ENCODE results near the gene PFKP.
"Not testable (repeated sequence)": the region's sequence is repeated elsewhere in the genome, so short reads cannot be mapped to it uniquely, and the experiment has no call there.

The PFKP gene

DNA sequence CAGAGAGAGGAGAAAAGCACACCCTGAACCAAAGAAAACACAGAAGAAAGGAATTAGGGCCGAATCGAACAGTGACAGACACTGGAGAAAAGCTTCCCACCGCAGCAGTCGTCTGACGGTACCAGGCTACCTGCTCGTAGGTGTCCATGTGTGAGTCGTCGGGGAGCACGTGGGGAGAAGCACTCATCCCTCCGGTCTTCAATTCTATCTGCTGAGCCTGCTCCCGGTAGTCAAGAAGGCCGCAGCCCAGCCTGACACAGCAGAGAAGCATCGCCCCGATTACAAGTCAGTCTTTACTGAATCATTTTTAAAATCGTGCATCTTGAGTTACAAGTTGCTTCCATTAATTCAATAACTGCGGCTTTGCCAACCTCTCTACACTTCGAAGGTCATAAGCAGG lies 80.7 kb downstream of the PFKP start:
- no peak overlapping the region for H3K4me3 ChIP-seq (ENCODE audit: low read depth, low read length)

DNA sequence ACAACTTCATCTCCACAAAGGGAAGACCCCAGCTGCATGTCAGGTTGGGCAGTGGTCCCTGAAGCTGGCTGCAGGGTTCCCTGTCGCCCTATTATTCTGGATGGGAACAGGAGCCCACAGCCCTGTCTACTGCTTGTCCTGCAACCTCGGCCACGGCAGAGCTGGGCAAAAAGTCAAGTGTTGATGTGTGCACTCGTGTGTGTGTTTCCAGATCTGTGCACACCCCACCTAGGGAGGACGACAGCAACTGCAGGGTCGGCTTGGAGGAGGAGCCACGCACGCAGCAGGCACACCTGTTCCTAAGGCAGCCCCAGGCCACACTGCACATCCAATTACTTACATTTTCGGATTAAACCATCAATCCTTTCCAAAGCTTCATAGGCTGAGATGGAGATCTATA lies 81.6 kb downstream of the PFKP start:
- no peak overlapping the region for H3K4me3 ChIP-seq (ENCODE audit: low read depth, low read length)

DNA sequence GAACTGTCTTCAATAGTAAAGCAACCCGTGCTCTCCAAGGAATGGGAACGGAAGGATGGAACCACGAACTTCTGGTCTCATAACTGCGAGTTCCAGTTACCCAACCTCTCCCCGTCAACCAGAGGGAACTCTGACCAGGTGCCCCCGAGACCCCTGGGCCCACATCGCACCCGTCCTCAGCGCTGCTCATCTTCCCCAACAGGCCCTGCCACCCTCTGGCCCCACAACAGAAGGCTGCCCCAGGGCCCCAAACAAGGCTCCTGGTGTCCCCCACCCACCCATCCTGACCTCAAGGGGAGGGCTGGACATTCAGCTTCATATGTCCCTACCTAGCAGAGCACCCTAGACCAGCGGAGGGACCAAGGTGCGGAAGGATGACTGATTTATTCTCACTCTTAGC lies 82.6 kb downstream of the PFKP start:
- H3K4me3 ChIP-seq (ENCODE audit: low read depth, low read length): no peak overlapping the region

DNA sequence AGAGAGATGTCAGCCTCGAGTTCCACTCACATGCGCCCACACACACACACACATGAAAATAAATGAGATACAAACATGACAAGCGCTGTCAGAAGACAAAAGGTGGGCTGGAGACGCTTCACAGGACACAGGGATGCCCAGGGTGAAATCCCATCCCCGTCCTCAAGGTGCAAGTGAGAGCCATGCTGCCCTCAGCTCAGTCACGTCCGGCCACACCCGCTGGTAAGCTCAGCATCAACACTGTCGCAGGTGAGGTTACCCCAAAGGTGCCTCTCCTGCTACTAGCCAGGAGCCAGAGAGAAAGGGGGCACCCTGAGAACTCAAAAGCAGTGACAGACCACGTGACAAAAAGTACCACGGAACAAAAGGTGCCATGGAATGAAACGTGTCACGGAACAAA lies 83.0 kb downstream of the PFKP start:
- H3K4me3 ChIP-seq (ENCODE audit: low read depth, low read length): no peak overlapping the region

DNA sequence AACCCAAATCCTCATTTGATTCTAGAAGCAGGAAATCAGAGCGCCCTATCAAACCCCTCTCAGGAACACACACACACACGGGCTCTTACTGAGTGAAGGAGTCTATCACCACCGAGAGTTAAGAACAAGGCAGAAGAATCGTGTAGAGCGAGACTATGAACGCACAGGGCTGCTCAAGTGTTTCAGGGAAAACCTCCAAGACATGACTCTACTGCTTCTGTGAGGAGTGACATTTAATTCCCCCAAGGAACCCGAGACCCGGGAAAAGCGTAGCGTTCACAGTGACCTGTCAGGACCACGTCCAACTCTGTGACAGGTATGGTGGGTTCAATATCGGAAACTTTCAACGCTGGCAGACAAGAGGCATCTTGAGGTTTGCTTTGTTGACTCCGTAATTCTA lies 83.6 kb downstream of the PFKP start:
- no peak overlapping the region for H3K4me3 ChIP-seq (ENCODE audit: low read depth, low read length)

DNA sequence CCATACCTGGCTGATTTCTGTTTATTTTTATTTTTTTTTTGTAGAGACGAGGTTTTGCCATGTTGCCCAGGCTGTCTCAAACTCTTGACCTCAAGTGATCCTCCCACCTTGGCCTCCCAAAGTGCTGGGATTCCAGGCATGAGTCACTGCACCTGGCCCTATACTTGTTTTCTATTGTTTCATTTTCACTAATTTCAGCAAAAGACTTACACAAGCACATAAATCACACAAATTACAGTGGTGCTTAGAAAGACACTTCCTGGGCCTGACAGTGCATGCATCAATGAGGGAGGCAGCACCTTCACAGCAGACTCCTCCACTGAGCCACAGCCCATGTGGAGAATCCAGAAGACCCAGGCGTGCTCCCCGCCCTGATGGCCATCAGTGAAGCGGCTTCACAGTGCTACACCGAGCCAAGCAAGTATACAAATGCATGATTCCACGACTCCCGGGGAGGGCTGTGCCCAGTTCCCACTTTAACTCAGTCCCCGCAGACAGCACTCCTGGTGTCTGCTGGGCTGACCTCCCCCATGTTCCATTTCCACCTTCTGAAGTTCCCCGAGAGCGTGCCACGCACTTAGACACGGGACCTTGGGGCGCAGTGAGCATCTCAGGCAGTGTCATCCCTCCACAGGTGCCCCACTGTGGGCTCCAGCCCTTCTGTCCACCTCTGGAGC lies 84.7 kb downstream of the PFKP start:
- no peak overlapping the region for H3K4me3 ChIP-seq (ENCODE audit: low read depth, low read length)

DNA sequence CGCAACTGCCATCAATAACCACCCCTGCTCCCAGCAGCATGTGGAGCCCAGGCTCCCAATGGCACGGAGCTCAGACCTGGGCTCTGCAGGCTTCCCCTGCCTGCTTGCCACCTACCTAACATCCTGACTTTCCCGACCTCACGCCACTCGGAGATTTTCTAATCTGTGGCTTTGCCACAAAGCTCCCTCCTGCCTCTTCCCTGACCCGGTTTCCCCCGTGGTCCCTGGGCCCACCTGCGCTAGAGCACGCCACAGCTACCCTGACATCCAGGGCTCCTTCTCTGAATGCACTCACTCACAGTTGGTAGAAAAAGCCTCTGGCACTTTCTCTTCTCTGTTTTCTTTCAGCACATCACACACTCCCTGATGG lies 85.2 kb downstream of the PFKP start:
- H3K4me3 ChIP-seq (ENCODE audit: low read depth, low read length): no peak overlapping the region

DNA sequence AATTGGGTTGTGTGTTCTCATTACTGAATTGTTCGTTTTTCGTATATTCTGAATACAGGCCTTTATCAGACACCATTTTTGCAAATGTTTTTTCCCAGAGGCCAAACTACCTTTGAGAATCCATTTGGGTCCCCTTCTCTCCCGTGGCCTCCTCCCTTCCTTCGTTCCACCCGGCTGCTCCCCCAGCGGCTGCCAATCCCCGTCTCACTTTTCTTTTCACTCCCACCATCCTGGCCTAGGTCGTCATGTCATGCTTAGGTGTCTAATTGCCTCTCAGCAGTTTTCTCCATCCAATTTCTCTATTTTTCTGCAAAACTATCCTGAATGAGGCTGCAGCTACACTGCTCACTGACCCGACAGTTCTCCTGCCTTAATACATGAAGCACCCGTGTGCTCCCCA lies 87.3 kb downstream of the PFKP start:
- no peak overlapping the region for H3K4me3 ChIP-seq (ENCODE audit: low read depth, low read length)

DNA sequence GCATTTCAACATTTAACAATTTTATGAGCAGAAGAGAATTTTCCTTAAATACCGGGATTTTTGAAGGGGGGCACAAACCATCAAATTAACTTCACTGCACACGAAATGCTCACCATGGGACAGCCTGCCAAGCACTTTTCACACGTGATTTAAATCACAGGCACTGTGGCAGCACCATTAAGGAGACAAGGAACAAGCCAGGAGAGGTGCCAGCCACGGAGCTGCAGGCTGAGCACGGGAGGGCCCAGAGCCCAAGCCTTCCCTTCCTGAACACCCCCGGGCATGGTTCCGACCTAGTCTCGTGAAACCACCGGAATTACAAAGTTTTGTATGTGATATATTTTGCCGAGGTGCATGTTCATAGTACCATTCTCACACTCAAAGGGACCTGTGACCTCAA lies 91.8 kb downstream of the PFKP start:
- H3K4me3 ChIP-seq (ENCODE audit: low read depth, low read length): no peak overlapping the region

DNA sequence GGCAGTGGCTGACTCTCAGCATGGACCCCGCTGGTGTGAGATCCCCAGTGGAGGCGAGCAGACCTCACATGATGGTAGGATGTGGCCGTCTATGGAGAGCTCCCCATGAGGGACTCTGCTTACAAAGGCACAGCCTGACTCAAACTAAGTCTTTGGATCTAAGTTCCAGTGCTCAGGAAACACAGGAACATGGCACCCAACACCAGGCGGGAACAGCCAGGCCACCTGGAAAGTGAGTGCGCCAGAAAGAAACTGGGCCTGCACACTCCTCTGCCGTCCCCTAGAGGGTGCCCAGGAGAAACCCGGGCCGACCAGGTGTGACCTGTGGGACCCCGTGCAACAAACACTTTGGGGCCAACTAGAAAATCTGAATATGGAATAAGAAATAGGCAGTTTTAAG lies 95.2 kb downstream of the PFKP start:
- H3K4me3 ChIP-seq (ENCODE audit: low read depth, low read length): no peak overlapping the region

DNA sequence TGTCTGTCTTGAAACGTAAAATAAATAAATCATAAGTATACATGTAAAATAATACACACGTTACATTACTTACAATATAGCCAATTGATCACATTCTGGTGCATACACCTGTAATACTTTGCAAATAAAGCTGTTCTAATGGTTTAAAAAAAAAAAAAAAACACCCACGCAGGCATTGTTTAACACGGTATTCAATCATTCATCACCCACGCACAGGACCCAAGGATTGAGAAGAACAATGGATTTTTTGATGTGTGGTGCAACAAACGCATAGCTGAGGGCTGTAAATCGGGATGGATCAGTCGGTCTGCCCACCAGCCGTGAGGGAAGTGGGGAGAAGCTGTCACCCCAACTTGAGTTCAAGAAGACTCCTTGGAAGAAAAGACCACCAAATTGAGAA lies 96.5 kb downstream of the PFKP start:
- H3K4me3 ChIP-seq (ENCODE audit: low read depth, low read length): no peak overlapping the region

DNA sequence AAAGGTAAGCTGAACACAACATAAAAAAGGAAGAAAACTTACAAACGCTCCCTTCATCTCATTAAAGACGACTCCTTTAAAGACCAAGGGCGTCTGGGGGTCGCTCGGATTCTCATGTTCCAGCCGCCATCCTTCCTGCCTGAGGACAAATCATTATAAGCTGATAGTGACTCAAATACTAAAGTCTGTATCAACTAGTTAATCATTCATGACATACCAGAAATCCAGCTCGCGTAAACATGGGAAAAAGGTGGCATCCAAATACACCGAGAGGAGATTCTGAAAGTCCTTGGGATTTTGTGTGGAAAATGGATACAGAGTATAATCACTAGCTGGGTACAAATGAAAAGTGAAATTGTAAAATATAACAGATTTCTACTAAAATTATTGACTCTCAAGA lies 97.8 kb downstream of the PFKP start:
- no peak overlapping the region for H3K4me3 ChIP-seq (ENCODE audit: low read depth, low read length)

DNA sequence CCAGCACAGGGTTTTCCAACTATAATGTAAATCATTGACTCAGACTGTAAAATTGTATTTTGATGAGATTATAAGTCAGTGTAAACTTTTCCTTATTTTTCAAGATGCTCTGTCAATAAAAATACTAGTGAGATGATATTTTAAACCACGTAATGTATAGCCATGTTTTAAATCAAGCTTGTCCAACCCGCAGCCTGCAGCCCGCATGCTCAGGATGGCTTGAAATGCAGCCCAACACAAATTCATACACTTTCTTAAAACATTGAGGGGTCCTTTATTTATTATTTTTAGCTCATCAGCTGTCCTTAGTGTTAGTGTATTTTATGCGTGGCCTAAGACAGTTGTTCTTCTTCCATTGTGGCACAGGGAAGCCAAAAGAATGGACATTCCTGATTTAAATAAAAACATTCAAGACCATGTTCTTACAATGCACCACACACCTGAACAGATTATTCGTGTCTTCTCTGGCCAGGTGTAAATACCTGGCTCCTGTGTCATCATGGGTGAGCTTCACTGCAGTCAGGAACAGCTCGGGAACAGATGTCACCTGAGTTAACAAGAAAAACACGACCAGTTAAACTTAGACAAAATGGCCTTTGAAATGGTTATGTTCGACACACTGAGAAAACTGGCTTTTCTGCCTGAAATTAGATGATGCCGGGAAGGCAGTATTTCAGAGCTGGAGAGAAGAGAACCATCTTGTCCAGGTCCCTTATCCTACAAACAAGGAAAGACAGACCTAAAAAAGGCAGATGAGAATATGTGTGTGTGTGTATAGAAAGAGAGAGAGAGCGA lies 99.3 kb downstream of the PFKP start:
- H3K4me3 ChIP-seq (ENCODE audit: low read depth, low read length): no peak overlapping the region

DNA sequence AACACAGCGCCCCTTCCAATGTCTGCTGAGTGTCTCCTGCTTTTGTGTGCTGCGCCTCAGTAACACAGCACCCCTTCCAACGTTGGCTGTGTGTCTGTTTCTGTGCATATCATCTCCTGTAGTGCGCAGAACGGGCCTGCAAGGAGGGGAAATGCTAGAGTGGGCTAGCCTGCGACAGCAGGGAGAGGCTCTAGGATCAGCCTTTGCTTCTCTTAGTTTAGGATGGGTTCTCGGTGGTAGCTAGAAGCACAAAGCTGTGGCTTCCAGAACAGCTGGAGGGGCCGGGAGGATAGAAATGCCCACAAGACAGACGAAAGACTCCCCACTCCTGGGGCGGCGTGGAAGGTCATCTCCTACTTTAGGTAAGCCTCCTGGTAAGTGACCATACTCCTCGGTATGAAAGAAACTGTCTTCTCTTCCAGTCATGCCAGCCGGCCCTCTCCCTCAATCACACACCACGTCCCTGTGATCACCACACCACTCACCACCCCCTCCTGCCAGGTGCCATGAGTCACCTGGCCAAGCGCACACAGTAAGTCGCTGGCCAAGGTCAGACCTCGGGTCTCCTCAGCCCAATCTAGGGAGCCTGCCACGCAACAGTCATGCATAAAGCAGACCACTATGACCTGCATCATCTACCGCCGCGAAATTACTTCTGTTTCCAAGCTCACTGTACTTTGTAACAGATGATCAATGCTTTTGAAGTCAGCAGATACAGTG lies 100.4 kb downstream of the PFKP start:
- no peak overlapping the region for H3K4me3 ChIP-seq (ENCODE audit: low read depth, low read length)

DNA sequence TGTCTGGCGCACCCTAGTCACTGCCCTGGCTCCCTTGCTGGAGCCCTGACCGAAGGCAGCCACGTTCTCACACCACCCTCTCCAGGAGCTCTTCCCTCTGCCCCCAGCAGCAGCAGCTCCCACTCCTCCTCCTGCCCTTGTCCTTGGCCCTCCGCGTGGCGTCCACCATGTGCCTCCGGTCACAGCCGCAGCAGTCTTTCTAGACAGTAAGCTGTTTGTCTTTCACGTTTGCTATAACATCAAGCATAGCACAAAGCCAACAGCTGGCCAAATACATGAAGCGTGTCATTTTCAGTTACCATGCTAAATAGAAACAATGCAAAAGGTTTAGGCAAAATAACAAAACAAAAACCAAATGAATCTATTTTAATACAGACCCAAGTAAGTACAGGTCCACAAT lies 101.9 kb downstream of the PFKP start:
- no peak overlapping the region for H3K4me3 ChIP-seq (ENCODE audit: low read depth, low read length)

DNA sequence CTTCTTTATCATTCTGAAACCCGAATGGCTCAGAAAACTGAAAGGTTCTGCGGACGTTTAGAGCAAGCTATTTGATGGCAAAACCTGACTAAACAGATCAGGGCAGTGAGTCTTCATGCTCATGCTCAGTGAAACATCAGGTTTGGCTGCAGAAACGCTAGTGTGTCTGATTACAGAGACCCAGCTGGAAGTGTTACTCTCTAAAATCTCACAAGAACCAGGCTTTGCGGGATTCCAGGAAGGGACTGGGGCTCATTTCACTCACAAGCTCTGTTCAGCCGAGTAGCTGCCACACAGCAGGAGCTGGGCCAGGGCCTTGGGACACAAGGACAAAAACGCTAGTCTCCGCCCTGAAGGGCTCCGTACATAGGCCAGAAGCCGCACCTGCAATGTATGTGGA lies 102.3 kb downstream of the PFKP start:
- H3K4me3 ChIP-seq (ENCODE audit: low read depth, low read length): no peak overlapping the region

DNA sequence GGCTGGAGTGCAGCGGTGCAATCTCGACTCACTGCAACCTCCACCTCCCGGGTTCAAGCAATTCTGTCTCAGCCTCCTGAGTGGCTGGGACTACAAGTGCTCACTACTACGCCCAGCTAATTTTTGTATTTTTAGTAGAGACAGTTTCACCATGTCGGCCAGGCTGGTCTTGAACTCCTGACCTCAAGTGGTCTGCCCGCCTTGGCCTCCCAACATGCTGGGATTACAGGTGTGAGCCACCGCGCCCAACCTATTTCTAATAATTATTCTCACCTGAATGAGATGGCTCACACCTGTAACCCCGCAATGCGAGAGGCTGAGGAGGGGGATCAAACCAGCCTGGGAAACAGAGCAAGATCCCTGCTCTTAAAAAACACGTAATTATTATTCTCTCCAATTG lies 104.1 kb downstream of the PFKP start:
- H3K4me3 ChIP-seq (ENCODE audit: low read depth, low read length): not testable (repeated sequence)

DNA sequence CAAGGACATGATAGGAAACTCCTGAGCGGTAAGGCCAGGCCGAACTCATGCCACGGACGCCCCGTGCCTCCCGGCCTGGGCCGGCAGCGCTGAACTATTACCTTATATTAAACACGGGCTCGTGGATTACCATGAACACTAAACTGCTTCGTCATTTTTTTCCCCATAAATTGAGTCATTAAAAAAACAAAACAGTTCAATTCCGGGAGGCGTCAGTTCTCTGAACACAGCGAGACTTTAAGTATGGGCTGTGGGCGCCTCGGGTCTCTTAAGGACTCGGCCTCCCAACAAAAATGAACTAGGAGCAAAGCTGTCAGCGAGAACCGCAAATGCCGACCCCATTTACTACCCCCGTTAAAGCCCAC lies 104.7 kb downstream of the PFKP start:
- H3K4me3 ChIP-seq (ENCODE audit: low read depth, low read length): peak overlapping the region; percentile 61

DNA sequence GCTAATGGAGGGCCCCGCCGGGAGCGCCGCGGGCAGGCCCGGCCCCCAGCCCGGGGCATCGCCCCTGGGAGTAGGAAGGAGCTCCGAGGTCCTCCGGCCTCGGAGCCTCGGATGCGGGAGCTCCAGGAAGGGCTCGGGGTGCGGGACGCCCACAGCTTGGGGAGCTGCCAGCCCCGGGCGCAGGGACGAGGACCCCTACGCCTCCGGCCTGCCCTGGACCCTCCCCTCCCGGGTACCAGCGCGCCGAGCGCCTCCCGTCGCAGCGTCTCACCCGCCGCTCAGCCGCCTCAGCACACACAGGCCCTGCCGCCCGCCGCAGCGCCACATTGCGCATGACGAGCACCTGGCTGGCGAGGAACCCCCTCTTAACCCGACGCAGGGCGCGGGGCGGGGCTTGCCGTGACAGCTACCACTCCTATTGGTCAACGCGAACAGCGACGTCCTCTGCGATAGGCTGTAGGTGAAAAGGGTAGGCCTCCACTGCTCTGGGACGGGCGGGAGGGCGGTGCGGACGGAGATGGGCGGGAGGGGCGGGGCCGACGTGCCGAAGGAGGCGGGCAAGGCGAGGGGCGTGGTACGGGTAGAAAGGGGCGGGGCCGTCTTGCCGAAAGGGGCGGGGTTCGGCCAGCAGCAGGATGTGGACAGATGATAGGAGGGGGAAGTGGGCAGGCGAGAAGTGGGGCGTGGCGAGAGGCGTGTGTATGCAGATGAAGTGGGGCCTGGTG lies 105.3 kb downstream of the PFKP start, which contains the start of gene PITRM1:
TSS of gene PITRM1 (minus strand) at position 337 of the 725 bp plus-strand sequence. CDS start at position 327, 10 bp downstream.
- H3K4me3 ChIP-seq (ENCODE audit: low read depth, low read length): peak within 1 kb of the TSS; percentile 61

DNA sequence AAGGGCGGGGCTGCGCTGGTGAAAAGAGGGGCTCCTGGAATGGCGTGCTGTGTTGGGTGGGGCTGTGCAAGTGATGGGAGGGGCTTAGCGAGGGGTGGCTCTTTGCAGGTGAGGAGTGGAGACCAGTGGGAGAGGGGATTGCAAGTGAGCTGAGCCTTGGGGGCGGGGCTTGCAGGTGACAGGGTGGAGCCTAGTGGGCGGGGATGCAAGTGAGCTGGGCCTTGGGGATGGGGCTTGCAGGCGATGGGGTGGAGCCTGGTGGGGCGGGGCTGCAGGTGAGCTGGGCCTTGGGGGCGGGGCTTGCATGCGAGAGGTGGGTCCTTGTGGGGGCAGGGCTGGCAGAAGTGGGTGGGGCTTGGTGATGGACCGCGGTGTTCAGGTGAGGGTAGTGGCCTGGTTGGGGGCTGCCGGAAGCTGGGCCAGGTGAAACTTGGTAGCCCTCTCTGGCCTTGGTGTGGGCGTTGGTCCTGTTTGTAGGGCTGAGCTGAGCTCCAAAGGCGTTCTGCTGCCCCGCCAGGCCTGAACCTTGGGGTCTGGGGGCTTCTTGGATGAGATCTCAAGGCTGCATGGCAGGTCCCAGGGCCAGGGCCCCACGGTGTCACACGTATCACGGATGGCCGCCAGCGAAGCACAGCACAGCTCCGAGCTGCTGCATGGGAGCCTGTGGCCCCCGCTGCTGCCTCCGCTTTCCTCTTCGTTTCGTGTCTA lies 106.0 kb downstream of the PFKP start:
- no peak overlapping the region for H3K4me3 ChIP-seq (ENCODE audit: low read depth, low read length)

DNA sequence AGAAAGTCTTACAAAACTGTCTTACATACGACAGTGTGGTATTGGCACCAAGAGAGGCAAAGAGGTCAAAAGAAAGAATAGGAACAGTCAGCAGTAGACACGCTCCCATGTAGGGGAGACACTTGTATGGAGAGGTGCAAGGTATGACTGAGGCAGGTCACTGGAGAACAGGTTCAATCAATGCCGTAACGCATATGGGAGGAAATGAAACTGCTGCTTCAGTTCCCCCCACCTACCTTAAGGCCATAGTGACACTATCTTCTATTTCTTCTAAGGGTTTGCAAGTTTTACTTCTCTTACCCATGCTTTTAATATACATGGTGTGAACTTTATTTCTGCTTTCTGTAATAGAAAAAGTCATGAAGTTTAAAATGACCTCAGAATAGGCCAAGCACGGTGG lies 110.7 kb downstream of the PFKP start:
- no peak overlapping the region for H3K4me3 ChIP-seq (ENCODE audit: low read depth, low read length)

Measured in iPS-11a (cell line).